B cell (primary cell): Measurements from ENCODE around the gene RIPOR2.

Source experiments
- CTCF ChIP-seq: fragments of 200-600 bp; IDR thresholded peaks from one replicate; pipeline ENCODE4 v1.8.0; 2022; ENCODE audit warnings: antibody characterized with exemption, mild to moderate bottlenecking
- EZH2 ChIP-seq: IDR thresholded peaks from 2 replicates; pipeline ENCODE4 v1.6.1; 2012; ENCODE audit warnings: borderline replicate concordance, low read depth, mild to moderate bottlenecking, moderate library complexity, low read length; ENCODE audit not compliant: insufficient read depth, poor library complexity, severe bottlenecking

GRCh38 chr6:24868765-24869164 is 67.0 kb downstream of the RIPOR2 start:
- TF ChIP-seq CTCF (no peak), EZH2 (no peak)
